SK-N-SH (cell line): ENCODE data around the gene TRPM8. TPM values are rescaled to one million over a fixed set of nuclear protein-coding genes. Genes with fewer than 3 reads are reported as not detected.

ENCODE experiments used
- CTCF ChIA-PET: fragments of 300-600, 350-600 bp; formaldehyde crosslinking; extraction: SDS; loops from one replicate; lab custom pipeline; 2021; lab: Yijun Ruan, JAX
- POLR2A ChIA-PET: fragments of 350-600 bp; sonication (Branson Sonifier 250); formaldehyde crosslinking; extraction: SDS; loops from one replicate; lab custom pipeline; 2020; ENCODE audit warnings: antibody characterized with exemption, inconsistent platforms; lab: Yijun Ruan, JAX
- DNase-seq: peaks from one replicate; pipeline ENCODE4 v3.0.0; 2012
- H2AFZ ChIP-seq: fragments of 200-600 bp; sonication (generic); 2 replicates; pipeline ENCODE4 v1.8.1; 2016; ENCODE audit warnings: antibody characterized with exemption, mild to moderate bottlenecking, low read depth
- H3F3A ChIP-seq: fragments of 200-600 bp; sonication (generic); replicated peaks from 2 replicates; pipeline ENCODE3; 2016; ENCODE audit warnings: antibody characterized with exemption, mild to moderate bottlenecking; ENCODE audit not compliant: insufficient read depth
- H3K27ac ChIP-seq, 2 experiments: fragments of 200-500 bp in 1 of 2; fragments of 200-600 bp in 1 of 2; sonication (Bioruptor generic) in 1 of 2; sonication (generic), shearing (Covaris generic) in 1 of 2; 2 replicates each; pipeline versions ENCODE4 v1.5.1 to v1.6.1; 2014 to 2016; ENCODE audit warnings: low read depth in 2 of 2, inconsistent platforms in 1 of 2, low read length in 1 of 2, mild to moderate bottlenecking in 1 of 2, mixed read lengths in 1 of 2
- H3K27me3 ChIP-seq: fragments of 200-600 bp; sonication (generic), shearing (Covaris generic); 2 replicates; pipeline ENCODE4 v1.6.1; 2016; ENCODE audit warnings: mixed run types; ENCODE audit not compliant: insufficient read depth
- H3K36me3 ChIP-seq, 2 experiments: fragments of 200-500 bp in 1 of 2; fragments of 200-600 bp in 1 of 2; sonication (Bioruptor generic) in 1 of 2; sonication (generic) in 1 of 2; replicated peaks in 1 of 2; 2 replicates each; pipeline versions ENCODE3 to v1.5.1; 2014 to 2016; ENCODE audit warnings: low read length in 1 of 2, mild to moderate bottlenecking in 1 of 2; ENCODE audit not compliant: insufficient read depth in 2 of 2, control insufficient read depth in 1 of 2
- H3K4me1 ChIP-seq, 2 experiments: fragments of 200-500 bp in 1 of 2; fragments of 200-600 bp in 1 of 2; sonication (Bioruptor generic) in 1 of 2; sonication (generic), shearing (Covaris generic) in 1 of 2; 2 replicates each; pipeline versions ENCODE4 v1.5.1 to v1.6.1; 2014 to 2016; ENCODE audit warnings: low read depth in 1 of 2, low read length in 1 of 2, mixed run types in 1 of 2; ENCODE audit not compliant: insufficient read depth in 2 of 2, control insufficient read depth in 1 of 2
- H3K4me2 ChIP-seq: fragments of 200-600 bp; sonication (generic), shearing (Covaris generic); 2 replicates; pipeline ENCODE4 v1.6.1; 2017; ENCODE audit warnings: mixed run types
- H3K4me3 ChIP-seq, 2 experiments: fragments of 200-500 bp in 1 of 2; fragments of 200-600 bp in 1 of 2; sonication (Bioruptor generic) in 1 of 2; sonication (generic), shearing (Covaris generic) in 1 of 2; 2 replicates each; pipeline versions ENCODE4 v1.5.1 to v1.8.1; 2014 to 2016; ENCODE audit warnings: low read depth in 2 of 2, inconsistent platforms in 1 of 2, low read length in 1 of 2, mild to moderate bottlenecking in 1 of 2, mixed read lengths in 1 of 2, moderate library complexity in 1 of 2
- H3K79me2 ChIP-seq: fragments of 200-600 bp; sonication (generic); 2 replicates; pipeline ENCODE4 v1.8.1; 2017; ENCODE audit warnings: mild to moderate bottlenecking; ENCODE audit not compliant: insufficient read depth
- H3K9ac ChIP-seq: fragments of 200-600 bp; sonication (generic); 2 replicates; pipeline ENCODE4 v1.6.1; 2017; ENCODE audit warnings: mixed run types
- H3K9me2 ChIP-seq: fragments of 200-600 bp; sonication (generic); 2 replicates; pipeline ENCODE4 v1.6.1; 2017; ENCODE audit warnings: mixed run types
- H3K9me3 ChIP-seq: fragments of 200-600 bp; sonication (generic); 2 replicates; pipeline ENCODE4 v1.6.1; 2017; ENCODE audit warnings: mixed run types, mild to moderate bottlenecking, moderate library complexity
- H4K20me1 ChIP-seq: fragments of 200-600 bp; sonication (generic); 2 replicates; pipeline ENCODE4 v1.6.1; 2017; ENCODE audit warnings: mild to moderate bottlenecking, mixed run types; ENCODE audit not compliant: insufficient read depth
- EP300 ChIP-seq, 2 experiments: IDR thresholded peaks; 2 replicates each; pipeline versions ENCODE4 v1.4.0 to v1.6.1; 2012; ENCODE audit warnings: borderline replicate concordance in 1 of 2, low read depth in 1 of 2, low read length in 1 of 2
- FOSL2 ChIP-seq: IDR thresholded peaks from 2 replicates; pipeline ENCODE4 v1.4.0; 2012; ENCODE audit warnings: low read depth, mild to moderate bottlenecking, moderate library complexity, borderline replicate concordance
- FOXM1 ChIP-seq: IDR thresholded peaks from 2 replicates; pipeline ENCODE4 v1.4.0; 2012; ENCODE audit warnings: low read depth, mild to moderate bottlenecking
- GABPA ChIP-seq: IDR thresholded peaks from 2 replicates; pipeline ENCODE4 v1.4.0; 2012; ENCODE audit warnings: low read depth, mild to moderate bottlenecking
- GATA2 ChIP-seq: sonication (generic); formaldehyde crosslinking; IDR thresholded peaks from 2 replicates; pipeline ENCODE4 v1.5.0; 2020; ENCODE audit warnings: mild to moderate bottlenecking, missing genetic modification reagents
- JUND ChIP-seq: IDR thresholded peaks from 2 replicates; pipeline ENCODE4 v1.4.0; 2012
- MEF2A ChIP-seq: IDR thresholded peaks from 2 replicates; pipeline ENCODE4 v1.4.0; 2012; ENCODE audit warnings: low read depth, borderline replicate concordance
- NFIC ChIP-seq: IDR thresholded peaks from 2 replicates; pipeline ENCODE4 v1.4.0; 2012; ENCODE audit warnings: borderline replicate concordance
- NRF1 ChIP-seq: IDR thresholded peaks from 2 replicates; pipeline ENCODE4 v1.6.1; 2012; ENCODE audit warnings: low read depth, mild to moderate bottlenecking, low read length
- POLR2AphosphoS5 ChIP-seq: IDR thresholded peaks from 2 replicates; pipeline ENCODE4 v1.6.1; 2012; ENCODE audit warnings: low read depth, low read length
- RAD21 ChIP-seq: IDR thresholded peaks from 2 replicates; pipeline ENCODE4 v1.6.1; 2012; ENCODE audit warnings: mild to moderate bottlenecking, low read length
- RCOR1 ChIP-seq: fragments of 150-350 bp; IDR thresholded peaks from 2 replicates; pipeline ENCODE4 v1.6.1; 2017; ENCODE audit warnings: antibody characterized with exemption, low read length
- RXRA ChIP-seq: IDR thresholded peaks from 2 replicates; pipeline ENCODE4 v1.4.0; 2012; ENCODE audit warnings: low read depth, mild to moderate bottlenecking, borderline replicate concordance
- TCF12 ChIP-seq: IDR thresholded peaks from 2 replicates; pipeline ENCODE4 v1.4.0; 2012
- TEAD4 ChIP-seq: IDR thresholded peaks from 2 replicates; pipeline ENCODE4 v1.4.0; 2012; ENCODE audit warnings: mild to moderate bottlenecking, borderline replicate concordance; ENCODE audit not compliant: insufficient read depth
- YY1 ChIP-seq: IDR thresholded peaks from 2 replicates; pipeline ENCODE4 v1.4.0; 2012; ENCODE audit warnings: low read depth, mild to moderate bottlenecking
- WGBS: methylation state at CpG from one replicate; pipeline ENCODE4 v1.1.6; 2017; ENCODE audit warnings: low lambda C conversion rate; 5-methylcytosine and 5-hydroxymethylcytosine counted together
- polyA plus RNA-seq, 3 experiments: library from polyadenylated mRNA; depleted of rRNA; stranded (reverse); fragments of >200 nt; gene quantifications; 2 replicates each; pipeline ENCODE4 v1.2.3, GENCODE V29; 2012
- TF ChIP-seq, protein P1 (sequence below): IDR thresholded peaks from 2 replicates; pipeline ENCODE4; 2012
- TF ChIP-seq, protein P2 (sequence below): fragments of 150-350 bp; IDR thresholded peaks from 2 replicates; pipeline ENCODE4 v1.6.1; 2017; ENCODE audit warnings: antibody characterized with exemption, low read length, low read depth, borderline replicate concordance
- TF ChIP-seq, protein P3 (sequence below): IDR thresholded peaks from 2 replicates; pipeline ENCODE4 v1.4.0; 2012; ENCODE audit warnings: low read depth
- TF ChIP-seq, protein P4 (sequence below): IDR thresholded peaks from 2 replicates; pipeline ENCODE4 v1.4.0; 2012; ENCODE audit warnings: low read depth, borderline replicate concordance

The TRPM8 gene
- polyA plus RNA-seq, 1 of the 3 experiments (the other 2 are of a cell fraction): 0.85 TPM

DNA sequence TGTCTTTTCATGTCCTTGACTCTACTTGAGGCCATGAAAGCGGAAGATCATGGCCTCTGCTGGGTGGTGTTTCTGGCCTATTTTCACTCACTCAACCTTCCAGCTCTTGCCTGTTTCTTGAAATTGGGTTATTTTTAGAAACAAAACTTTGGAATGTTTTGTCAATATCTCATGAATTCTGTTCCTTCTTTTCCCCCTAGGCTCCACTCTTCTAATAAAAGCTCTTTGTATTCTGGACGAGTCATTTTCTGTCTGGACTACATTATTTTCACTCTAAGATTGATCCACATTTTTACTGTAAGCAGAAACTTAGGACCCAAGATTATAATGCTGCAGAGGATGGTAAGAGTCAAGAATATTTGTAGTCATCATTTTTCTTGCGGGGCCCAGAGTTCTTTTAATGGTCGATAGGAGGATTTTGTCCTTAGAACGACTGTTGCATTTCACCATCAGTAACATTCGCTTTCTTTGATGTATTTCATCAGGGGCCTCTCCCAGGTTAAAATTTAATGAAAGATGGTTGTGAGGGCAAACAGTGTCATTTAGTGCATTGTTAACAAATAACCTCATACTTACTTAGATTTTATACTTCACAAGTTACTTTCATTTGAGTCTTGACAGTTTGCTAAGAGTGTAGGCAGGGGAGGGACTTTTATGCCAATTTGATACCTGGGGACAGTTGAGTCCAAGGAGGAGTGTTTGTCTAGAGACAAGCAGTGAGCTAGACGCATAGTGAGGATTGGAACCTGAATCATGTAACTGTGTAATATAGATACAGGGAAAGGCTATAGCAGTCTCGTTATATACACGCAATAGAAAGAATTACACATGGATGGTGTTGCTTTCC lies 64.6 kb downstream of the TRPM8 start:
- DNase-seq: no peak
- ChIA-PET POLR2A (no interaction called here), CTCF (interaction anchor here (0.7 to 1.6 kb wide), 7 partner anchors 13 to 1125 kb away, joined by 3 to 9 read pairs (median 4); no protein-coding TSS in a partner anchor)
- H3K4me1 ChIP-seq: peaks cover 0 to 35% of the 10 kb centered on the region in 2 experiments
- H4K20me1 ChIP-seq: no peaks in the 10 kb centered on the region
- H3K79me2 ChIP-seq: no peaks in the 10 kb centered on the region
- H3K9me3 ChIP-seq: no peaks in the 10 kb centered on the region
- H3K9ac ChIP-seq: peak overlapping the region; percentile 38
- H3K4me3 ChIP-seq: no peak overlapping the region
- no peaks in the 10 kb centered on the region for H3K27me3 ChIP-seq
- peak overlapping the region; percentile 48 for H3K4me2 ChIP-seq
- H3K36me3 ChIP-seq: no peaks in the 10 kb centered on the region
- no peaks in the 10 kb centered on the region for H3K9me2 ChIP-seq
- peaks cover 15% of the 10 kb centered on the region for H3F3A ChIP-seq
- TF ChIP-seq FOSL2 (no peak), EP300 (IDR thresholded peaks at IDR 0.05; ENCODE audit: borderline replicate concordance in 1 of 2, low read depth in 1 of 2, low read length in 1 of 2) (no peak), GABPA (no peak), MEF2A (0 out of 2 replicates have a peak, but pooled peaks have one; percentile 55), RAD21 (no peak)
- TF ChIP-seq, protein P1, sequence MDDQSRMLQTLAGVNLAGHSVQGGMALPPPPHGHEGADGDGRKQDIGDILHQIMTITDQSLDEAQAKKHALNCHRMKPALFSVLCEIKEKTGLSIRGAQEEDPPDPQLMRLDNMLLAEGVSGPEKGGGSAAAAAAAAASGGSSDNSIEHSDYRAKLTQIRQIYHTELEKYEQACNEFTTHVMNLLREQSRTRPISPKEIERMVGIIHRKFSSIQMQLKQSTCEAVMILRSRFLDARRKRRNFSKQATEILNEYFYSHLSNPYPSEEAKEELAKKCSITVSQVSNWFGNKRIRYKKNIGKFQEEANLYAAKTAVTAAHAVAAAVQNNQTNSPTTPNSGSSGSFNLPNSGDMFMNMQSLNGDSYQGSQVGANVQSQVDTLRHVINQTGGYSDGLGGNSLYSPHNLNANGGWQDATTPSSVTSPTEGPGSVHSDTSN: no peak
- TF ChIP-seq, protein P2, sequence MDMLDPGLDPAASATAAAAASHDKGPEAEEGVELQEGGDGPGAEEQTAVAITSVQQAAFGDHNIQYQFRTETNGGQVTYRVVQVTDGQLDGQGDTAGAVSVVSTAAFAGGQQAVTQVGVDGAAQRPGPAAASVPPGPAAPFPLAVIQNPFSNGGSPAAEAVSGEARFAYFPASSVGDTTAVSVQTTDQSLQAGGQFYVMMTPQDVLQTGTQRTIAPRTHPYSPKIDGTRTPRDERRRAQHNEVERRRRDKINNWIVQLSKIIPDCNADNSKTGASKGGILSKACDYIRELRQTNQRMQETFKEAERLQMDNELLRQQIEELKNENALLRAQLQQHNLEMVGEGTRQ: no peak
- TF ChIP-seq, protein P3, sequence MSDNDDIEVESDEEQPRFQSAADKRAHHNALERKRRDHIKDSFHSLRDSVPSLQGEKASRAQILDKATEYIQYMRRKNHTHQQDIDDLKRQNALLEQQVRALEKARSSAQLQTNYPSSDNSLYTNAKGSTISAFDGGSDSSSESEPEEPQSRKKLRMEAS: 0 out of 2 replicates have a peak, but pooled peaks have one; percentile 26
- 65% methylated on average over 9 of the region's 9 CpGs for WGBS
- H2AFZ ChIP-seq: no peak overlapping the region; the same call in 1 of the 2 replicates
- peak overlapping the region; percentile 43 to 89; a peak in 3 of 4 replicates for H3K27ac ChIP-seq

DNA sequence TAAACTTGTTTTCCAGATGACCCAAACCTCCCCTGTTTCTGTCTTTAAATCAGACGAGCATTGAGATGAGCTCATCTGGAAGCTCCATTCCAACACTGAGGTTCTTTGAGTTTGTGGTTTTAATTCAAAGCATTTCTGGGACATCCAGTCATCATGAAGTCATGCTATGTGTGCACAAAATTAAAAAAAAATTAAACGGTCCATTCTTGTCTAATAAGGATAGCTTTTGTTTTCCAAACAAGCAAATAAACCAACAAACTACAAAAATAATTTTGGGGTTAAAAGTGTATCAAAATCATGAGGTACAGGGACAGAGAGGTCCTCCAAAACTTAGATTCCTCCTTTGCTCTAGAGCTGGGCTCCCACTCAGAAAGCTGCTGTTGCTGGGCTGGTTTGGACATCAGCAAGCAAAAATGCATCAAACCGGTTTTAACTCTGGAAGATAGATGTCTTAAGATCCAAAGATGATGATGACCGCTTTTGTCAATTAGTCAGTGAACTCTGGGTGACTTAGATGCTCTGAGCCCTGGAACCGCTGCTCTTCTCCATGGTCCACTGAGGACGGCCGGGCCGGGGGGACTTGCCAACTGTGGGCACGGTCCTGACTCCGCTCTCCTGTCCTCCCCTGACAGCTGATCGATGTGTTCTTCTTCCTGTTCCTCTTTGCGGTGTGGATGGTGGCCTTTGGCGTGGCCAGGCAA lies 65.4 kb downstream of the TRPM8 start:
- peaks cover 15% of the 10 kb centered on the region for H3F3A ChIP-seq
- POLR2A ChIA-PET: no interaction called here
- no peaks in the 10 kb centered on the region for H3K27me3 ChIP-seq
- H2AFZ ChIP-seq: no peak overlapping the region
- no peaks in the 10 kb centered on the region for H3K36me3 ChIP-seq
- peak overlapping the region; percentile 38 for H3K9ac ChIP-seq
- no peaks in the 10 kb centered on the region for H4K20me1 ChIP-seq
- 65% methylated on average over 10 of the region's 13 CpGs for WGBS
- no peaks in the 10 kb centered on the region for H3K9me3 ChIP-seq
- no peak for DNase-seq
- H3K4me3 ChIP-seq: no peak overlapping the region
- no peaks in the 10 kb centered on the region for H3K9me2 ChIP-seq
- no peaks in the 10 kb centered on the region for H3K79me2 ChIP-seq
- peak overlapping the region; percentile 34 to 89; a peak in 3 of 4 replicates for H3K27ac ChIP-seq
- peak overlapping the region; percentile 48 for H3K4me2 ChIP-seq
- H3K4me1 ChIP-seq: peaks cover 0 to 28% of the 10 kb centered on the region in 2 experiments
- CTCF ChIA-PET: interaction anchor here (0.6 to 1.6 kb wide), 5 partner anchors 13 to 1124 kb away, joined by 3 to 6 read pairs (median 4); partner anchors contain the start of gene ARL4C
- TF ChIP-seq YY1: no peak; the same call in 1 of the 2 replicates
- TF ChIP-seq, protein P4, sequence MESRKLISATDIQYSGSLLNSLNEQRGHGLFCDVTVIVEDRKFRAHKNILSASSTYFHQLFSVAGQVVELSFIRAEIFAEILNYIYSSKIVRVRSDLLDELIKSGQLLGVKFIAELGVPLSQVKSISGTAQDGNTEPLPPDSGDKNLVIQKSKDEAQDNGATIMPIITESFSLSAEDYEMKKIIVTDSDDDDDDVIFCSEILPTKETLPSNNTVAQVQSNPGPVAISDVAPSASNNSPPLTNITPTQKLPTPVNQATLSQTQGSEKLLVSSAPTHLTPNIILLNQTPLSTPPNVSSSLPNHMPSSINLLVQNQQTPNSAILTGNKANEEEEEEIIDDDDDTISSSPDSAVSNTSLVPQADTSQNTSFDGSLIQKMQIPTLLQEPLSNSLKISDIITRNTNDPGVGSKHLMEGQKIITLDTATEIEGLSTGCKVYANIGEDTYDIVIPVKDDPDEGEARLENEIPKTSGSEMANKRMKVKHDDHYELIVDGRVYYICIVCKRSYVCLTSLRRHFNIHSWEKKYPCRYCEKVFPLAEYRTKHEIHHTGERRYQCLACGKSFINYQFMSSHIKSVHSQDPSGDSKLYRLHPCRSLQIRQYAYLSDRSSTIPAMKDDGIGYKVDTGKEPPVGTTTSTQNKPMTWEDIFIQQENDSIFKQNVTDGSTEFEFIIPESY: peak; percentile 53; the same call in 1 of the 2 replicates
- TF ChIP-seq RCOR1: no peak
- TF ChIP-seq TEAD4: peak; percentile 92
- peak; percentile 84 for TF ChIP-seq JUND
- peak; percentile 90 for TF ChIP-seq TCF12
- peak; percentile 35; the same call in 1 of the 2 replicates for TF ChIP-seq FOXM1
- TF ChIP-seq, protein P1: peak; percentile 84
- no peak for TF ChIP-seq GABPA
- TF ChIP-seq GATA2 (CRISPR knock-in tag): no peak
- TF ChIP-seq NRF1: no peak
- TF ChIP-seq EP300 (IDR thresholded peaks at IDR 0.05; ENCODE audit: borderline replicate concordance in 1 of 2, low read depth in 1 of 2, low read length in 1 of 2): peak in 1 of 2 experiments; percentile 97; a peak in 2 of 4 replicates
- TF ChIP-seq RXRA: peak; percentile 42
- peak; percentile 78 for TF ChIP-seq NFIC
- TF ChIP-seq POLR2AphosphoS5: peak; percentile 62; the same call in 1 of the 2 replicates
